Keratinocyte (primary cell): ENCODE results near the gene ANKRD31.
"Not testable (repeated sequence)": the region's sequence is repeated elsewhere in the genome, so short reads cannot be mapped to it uniquely, and the experiment has no call there.

ENCODE experiments used
- EZH2 ChIP-seq: IDR thresholded peaks from one replicate; pipeline ENCODE4 v1.6.1; 2012; ENCODE audit warnings: inconsistent platforms, mild to moderate bottlenecking, low read length, moderate library complexity
- TF ChIP-seq, protein P1 (sequence below), 3 experiments: IDR thresholded peaks in 1 of 3; conservative IDR thresholded peaks in 1 of 3; optimal IDR thresholded peaks in 1 of 3; 2 replicates in 2 of 3; 3 replicates in 1 of 3; pipeline versions ENCODE3 to v1.5.1; 2011; ENCODE audit warnings: low read length in 3 of 3, mild to moderate bottlenecking in 3 of 3, moderate library complexity in 2 of 3, control low read depth in 1 of 3, inconsistent platforms in 1 of 3; ENCODE audit not compliant: insufficient read depth in 2 of 3; ENCODE audit errors: extremely low read depth in 1 of 3

DNA sequence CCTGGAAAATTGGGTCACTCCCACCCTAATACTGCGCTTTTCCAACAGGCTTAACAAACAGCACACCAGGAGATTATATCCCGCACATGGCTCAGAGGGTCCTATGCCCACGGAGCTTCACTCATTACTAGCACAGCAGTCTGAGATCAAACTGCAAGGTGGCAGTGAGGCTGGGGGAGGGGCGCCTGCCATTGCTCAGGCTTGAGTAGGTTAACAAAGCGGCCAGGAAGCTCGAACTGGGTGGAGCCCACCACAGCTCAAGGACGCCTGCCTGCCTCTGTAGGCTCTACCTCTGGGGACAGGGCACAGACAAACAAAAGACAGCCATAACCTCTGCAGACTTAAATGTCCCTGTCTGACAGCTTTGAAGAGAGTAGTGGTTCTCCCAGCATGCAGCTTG, 60.7 kb downstream of the ANKRD31 start:
- TF ChIP-seq, protein P1, sequence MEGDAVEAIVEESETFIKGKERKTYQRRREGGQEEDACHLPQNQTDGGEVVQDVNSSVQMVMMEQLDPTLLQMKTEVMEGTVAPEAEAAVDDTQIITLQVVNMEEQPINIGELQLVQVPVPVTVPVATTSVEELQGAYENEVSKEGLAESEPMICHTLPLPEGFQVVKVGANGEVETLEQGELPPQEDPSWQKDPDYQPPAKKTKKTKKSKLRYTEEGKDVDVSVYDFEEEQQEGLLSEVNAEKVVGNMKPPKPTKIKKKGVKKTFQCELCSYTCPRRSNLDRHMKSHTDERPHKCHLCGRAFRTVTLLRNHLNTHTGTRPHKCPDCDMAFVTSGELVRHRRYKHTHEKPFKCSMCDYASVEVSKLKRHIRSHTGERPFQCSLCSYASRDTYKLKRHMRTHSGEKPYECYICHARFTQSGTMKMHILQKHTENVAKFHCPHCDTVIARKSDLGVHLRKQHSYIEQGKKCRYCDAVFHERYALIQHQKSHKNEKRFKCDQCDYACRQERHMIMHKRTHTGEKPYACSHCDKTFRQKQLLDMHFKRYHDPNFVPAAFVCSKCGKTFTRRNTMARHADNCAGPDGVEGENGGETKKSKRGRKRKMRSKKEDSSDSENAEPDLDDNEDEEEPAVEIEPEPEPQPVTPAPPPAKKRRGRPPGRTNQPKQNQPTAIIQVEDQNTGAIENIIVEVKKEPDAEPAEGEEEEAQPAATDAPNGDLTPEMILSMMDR (optimal IDR thresholded peaks at IDR 0.05 in 1 of 3, IDR thresholded peaks at IDR 0.05 in 1 of 3, conservative IDR thresholded peaks at IDR 0.05 in 1 of 3; ENCODE audit: extremely low read depth in 1 of 3, insufficient read depth in 2 of 3, low read length in 3 of 3), result not testable (repeated sequence)
- not testable (repeated sequence) for TF ChIP-seq EZH2
